Epithelial cell of proximal tubule (primary cell): Measurements from ENCODE around the gene RAB5B. TPM values are rescaled to one million over a fixed set of nuclear protein-coding genes. Genes with fewer than 3 reads are reported as not detected.
A peak's percentile ranks its signal among the peaks of the same experiment; 100 is the strongest.

ENCODE experiments used
- DNase-seq: peaks from one replicate; pipeline ENCODE4 v3.0.0-alpha.2; 2011; ENCODE audit warnings: low read depth
- H3K4me3 ChIP-seq: 2 replicates; pipeline ENCODE4 v1.5.1; 2011; ENCODE audit warnings: low read depth, mild to moderate bottlenecking, low read length
- total RNA-seq: library from RNA; depleted of rRNA; stranded (reverse); fragments of >200 nt; gene quantifications from 2 replicates; pipeline ENCODE4 v1.2.3, GENCODE V29; 2015
- TF ChIP-seq, protein P1 (sequence below): conservative IDR thresholded peaks from 2 replicates; pipeline ENCODE4 v1.5.1; 2012; ENCODE audit warnings: low read depth, mild to moderate bottlenecking, low read length

RAB5B gene
- total RNA-seq, 1 donor from 2014 or later: 61.5 TPM

DNA sequence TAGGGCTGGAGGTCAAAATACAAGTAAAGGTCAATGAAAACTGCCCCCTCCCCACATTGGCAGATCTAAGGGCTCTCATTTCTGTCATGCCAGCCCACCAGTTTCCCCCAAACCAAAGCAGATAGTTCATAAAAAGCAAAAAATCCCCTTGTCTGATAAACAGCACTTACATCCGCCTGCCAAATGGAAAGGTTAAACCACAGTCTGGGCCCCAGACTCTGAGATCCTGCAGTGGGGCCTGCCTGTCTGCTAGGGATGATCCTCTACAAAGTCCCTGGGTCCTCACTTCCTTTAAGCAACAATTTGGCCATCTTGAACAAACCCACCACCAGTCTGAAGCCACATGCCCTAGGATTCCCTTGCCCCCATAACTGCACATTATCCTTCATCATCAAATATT, 58.1 kb downstream of the RAB5B start:
- DNase-seq: no peak
- TF ChIP-seq, protein P1, sequence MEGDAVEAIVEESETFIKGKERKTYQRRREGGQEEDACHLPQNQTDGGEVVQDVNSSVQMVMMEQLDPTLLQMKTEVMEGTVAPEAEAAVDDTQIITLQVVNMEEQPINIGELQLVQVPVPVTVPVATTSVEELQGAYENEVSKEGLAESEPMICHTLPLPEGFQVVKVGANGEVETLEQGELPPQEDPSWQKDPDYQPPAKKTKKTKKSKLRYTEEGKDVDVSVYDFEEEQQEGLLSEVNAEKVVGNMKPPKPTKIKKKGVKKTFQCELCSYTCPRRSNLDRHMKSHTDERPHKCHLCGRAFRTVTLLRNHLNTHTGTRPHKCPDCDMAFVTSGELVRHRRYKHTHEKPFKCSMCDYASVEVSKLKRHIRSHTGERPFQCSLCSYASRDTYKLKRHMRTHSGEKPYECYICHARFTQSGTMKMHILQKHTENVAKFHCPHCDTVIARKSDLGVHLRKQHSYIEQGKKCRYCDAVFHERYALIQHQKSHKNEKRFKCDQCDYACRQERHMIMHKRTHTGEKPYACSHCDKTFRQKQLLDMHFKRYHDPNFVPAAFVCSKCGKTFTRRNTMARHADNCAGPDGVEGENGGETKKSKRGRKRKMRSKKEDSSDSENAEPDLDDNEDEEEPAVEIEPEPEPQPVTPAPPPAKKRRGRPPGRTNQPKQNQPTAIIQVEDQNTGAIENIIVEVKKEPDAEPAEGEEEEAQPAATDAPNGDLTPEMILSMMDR: no peak
- H3K4me3 ChIP-seq: no peak overlapping the region

DNA sequence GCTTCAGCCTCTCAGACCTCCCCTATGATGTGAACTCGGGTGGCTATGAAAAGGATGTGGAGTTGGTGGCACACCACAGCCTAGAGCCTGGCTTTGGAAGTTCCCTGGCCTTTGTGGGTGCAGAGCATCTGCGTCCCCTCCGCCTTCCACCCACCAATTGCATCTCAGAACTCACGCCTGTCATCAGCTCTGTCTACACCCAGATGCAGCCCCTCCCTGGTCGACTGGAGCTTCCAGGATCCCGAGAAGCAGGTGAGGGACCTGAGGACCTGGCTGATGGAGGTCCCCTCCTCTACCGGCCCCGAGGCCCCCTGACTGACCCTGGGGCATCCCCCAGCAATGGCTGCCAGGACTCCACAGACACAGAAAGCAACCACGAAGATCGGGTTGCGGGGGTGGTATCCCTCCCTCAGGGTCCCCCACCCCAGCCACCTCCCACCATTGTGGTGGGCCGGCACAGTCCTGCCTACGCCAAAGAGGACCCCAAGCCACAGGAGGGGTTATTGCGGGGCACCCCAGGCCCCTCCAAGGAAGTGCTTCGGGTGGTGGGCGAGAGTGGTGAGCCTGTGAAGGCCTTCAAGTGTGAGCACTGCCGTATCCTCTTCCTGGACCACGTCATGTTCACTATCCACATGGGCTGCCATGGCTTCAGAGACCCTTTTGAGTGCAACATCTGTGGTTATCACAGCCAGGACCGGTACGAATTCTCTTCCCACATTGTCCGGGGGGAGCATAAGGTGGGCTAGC, 60.9 kb downstream of the RAB5B start:
- no peak overlapping the region for H3K4me3 ChIP-seq
- no peak for DNase-seq
- TF ChIP-seq, protein P1: no peak

DNA sequence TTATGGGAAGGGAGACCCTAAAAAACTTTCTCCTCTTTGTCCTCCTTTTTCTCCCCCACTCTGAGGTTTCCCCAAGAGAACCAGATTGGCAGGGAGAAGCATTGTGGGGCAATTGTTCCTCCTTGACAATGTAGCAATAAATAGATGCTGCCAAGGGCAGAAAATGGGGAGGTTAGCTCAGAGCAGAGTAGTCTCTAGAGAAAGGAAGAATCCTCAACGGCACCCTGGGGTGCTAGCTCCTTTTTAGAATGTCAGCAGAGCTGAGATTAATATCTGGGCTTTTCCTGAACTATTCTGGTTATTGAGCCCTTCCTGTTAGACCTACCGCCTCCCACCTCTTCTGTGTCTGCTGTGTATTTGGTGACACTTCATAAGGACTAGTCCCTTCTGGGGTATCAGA, 63.3 kb downstream of the RAB5B start:
- DNase-seq: no peak
- no peak overlapping the region for H3K4me3 ChIP-seq
- TF ChIP-seq, protein P1: no peak

DNA sequence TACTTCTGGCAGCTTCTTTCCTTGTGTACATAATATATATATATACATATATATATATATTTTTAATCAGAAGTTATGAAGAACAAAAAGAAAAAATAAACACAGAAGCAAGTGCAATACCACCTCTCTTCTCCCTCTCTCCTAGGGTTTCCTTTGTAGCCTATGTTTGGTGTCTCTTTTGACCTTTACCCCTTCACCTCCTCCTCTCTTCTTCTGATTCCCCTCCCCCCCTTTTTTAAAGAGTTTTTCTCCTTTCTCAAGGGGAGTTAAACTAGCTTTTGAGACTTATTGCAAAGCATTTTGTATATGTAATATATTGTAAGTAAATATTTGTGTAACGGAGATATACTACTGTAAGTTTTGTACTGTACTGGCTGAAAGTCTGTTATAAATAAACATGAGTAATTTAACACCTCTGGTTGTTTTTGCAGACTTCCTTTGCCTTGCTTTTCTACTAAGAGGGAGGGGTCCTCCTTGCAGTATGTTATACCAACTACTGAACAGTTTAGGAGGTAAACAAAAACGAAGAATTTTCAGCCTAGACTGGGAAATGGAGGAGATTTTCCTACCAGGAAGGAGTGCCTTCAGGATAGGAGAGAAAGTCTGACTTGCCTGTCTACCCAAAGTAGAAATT, 64.3 kb downstream of the RAB5B start:
- no peak for DNase-seq
- no peak overlapping the region for H3K4me3 ChIP-seq
- TF ChIP-seq, protein P1: no peak

DNA sequence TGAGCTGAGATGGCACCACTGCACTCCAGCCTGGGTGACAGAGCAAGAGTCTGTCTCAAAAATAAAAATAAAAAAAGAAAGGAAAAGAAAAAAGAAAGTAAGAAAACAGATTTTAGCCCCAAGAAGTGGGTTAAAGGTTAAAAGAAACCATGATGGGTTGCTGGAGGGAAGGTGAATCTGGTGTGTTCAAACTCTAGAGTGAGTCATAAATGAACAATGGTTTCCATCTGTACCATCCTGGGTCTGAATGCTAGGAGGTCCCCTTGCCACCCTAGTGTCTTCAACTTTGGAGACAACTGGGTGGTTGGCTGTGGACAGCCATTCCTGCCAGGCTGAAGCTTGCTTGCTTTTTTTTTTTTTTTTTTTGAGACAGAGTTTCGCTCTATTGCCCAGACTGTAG, 66.3 kb downstream of the RAB5B start:
- TF ChIP-seq, protein P1: no peak
- DNase-seq: no peak
- H3K4me3 ChIP-seq: no peak overlapping the region

DNA sequence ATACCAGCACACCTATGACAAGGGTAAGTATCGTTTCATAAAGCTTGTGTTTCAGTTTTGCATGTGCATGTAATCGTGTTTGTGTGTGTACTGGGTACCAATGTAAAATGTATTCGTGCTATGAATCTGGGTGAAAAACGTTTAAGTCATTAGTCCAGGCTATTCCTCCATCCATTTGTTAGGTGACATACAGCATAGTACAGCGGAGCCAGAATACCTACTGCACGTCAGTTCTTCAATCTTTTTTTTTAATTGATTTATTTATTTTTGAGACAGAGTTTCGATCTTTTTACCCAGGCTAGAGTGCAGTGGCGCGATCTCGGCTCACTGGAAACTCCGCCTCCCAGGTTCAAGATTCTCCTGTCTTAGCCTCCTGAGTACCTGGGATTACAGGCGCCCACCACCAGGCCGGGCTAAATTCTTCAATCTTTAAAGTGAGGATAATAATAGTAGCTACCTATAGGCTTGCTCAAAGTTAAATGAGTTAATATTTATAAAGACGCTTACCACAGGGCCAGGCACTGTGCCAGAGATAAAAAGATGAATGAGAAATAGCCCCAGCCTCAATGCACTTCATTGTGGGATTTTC, 67.2 kb downstream of the RAB5B start:
- TF ChIP-seq, protein P1: no peak
- DNase-seq: no peak

More for the DNA sequence above, 67.2 kb downstream of the RAB5B start:
- H3K4me3 ChIP-seq: peak overlapping the region; percentile 90
